ENCODE results near the gene TM4SF18.

Gene TM4SF18

GRCh38 chr3:149283401-149283800, 50.0 kb downstream of the TM4SF18 start:
- no peak for DNase-seq (ENCODE audit: low spot score)

GRCh38 chr3:149282836-149283235, 50.6 kb downstream of the TM4SF18 start:
- DNase-seq (ENCODE audit: low spot score) = no peak

GRCh38 chr3:149282322-149282721, 51.1 kb downstream of the TM4SF18 start:
- no peak for DNase-seq (ENCODE audit: low spot score)

GRCh38 chr3:149280671-149281349, 52.6 kb downstream of the TM4SF18 start:
- no peak for DNase-seq (ENCODE audit: low spot score)

- no peak for DNase-seq (ENCODE audit: low spot score)
These were observed 54.5 kb downstream of the TM4SF18 start for GRCh38 chr3:149278911-149279310.

- DNase-seq (ENCODE audit: low spot score) = peak; percentile 60
These were observed 56.1 kb downstream of the TM4SF18 start for GRCh38 chr3:149277331-149277813.

- DNase-seq (ENCODE audit: low spot score) = no peak
These were observed 56.8 kb downstream of the TM4SF18 start for GRCh38 chr3:149276619-149277018.

GRCh38 chr3:149274220-149274619, 59.2 kb downstream of the TM4SF18 start:
- DNase-seq (ENCODE audit: low spot score) = no peak

- peak; percentile 87 for DNase-seq (ENCODE audit: low spot score)
These were observed 60.2 kb downstream of the TM4SF18 start for GRCh38 chr3:149273096-149273751.

- DNase-seq (ENCODE audit: low spot score) = no peak
These were observed 61.8 kb downstream of the TM4SF18 start for GRCh38 chr3:149271669-149272068.

- DNase-seq (ENCODE audit: low spot score) = no peak
These were observed 63.3 kb downstream of the TM4SF18 start for GRCh38 chr3:149270180-149270579.

GRCh38 chr3:149269687-149270086, 63.7 kb downstream of the TM4SF18 start:
- DNase-seq (ENCODE audit: low spot score) = no peak
